ENCODE results near the gene MT1M.

MT1M gene

DNA sequence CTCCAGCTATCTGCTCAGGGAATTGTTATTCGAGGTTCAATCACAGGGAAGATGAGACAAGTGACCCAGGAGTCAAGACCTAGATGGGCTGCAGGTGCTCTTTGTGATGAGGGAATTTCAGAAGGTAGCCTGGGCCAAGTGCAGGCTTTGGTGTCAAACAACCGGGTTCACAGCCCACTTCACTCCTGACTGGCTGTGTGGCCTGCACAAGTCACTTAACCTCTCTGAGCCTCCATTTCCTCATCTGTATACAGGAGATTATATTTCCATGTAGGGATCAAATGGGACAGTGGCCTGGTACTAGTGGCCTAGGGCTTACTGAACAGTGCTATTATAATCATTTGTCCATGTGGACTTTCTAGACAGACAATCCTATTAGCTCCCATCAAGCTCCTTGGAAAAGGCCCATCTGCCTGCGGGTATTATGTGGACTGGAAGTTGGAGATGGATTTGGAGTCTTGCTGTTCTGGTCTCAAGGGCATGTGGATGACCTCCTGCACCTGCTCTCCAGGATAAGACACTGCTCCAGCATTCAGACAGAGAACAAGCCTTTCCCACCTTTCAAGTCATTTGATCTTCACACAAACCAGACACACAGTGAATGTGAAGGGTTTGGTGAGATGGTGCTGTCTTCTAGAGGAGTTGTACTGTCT lies 46.7 kb downstream of the MT1M start:
- no peak for DNase-seq

DNA sequence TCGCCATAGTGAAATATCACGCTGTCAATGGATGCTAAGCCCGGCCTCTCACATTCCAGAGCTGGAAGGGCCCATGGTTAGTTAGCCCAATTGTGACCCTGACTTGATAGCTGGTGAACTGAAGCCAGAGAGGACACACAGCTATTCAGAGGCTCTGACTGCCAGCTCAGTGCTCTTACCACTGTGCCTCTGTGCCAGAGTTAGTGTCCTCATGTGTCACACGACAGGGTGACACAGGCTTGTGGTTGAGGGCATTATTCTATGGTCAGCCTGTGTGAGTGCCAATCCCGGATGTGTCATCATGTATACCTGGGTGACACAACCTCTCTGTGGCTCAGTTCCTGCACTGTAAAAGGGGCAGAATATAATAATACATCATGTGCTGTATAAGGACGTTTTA lies 47.4 kb downstream of the MT1M start:
- DNase-seq, result no peak

DNA sequence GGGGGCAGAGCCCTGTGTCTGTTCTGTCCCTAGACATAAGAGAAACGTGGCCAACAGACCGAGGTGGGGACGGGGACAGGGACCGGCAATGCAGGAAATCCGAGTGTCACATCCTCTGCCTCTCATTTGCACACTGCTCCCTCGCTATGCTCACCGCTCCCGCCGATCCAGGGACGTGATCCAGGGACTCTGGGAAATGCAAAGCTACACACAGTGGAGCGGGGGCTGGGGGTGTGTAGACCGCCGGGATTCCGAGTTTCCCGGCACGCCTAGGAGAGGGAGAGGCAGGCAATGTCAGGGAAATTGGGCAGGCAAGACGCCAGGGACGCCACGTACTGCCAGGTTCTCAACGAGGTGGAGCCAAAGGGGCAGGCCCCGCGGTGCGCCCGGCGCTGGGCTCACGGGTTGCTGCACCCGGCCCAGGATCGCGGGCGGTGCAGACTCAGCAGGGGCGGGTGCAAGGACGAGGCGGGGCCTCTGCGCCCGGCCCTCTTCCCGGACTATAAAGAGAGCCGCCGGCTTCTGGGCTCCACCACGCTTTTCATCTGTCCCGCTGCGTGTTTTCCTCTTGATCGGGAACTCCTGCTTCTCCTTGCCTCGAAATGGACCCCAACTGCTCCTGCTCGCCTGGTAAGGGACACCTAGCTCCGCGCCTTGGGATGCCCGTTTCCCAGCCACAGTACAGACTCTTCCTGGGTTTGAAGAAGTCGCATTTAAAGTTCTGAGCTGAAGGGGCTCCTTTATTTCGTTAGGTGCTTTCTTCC lies 49.7 kb downstream of the MT1M start, which contains the start of gene MT1X:
MT1X (plus strand) TSS at position 532 of the 764 bp plus-strand sequence; CDS start at position 603, 71 bp downstream.
- DNase-seq, result peak; percentile 90

DNA sequence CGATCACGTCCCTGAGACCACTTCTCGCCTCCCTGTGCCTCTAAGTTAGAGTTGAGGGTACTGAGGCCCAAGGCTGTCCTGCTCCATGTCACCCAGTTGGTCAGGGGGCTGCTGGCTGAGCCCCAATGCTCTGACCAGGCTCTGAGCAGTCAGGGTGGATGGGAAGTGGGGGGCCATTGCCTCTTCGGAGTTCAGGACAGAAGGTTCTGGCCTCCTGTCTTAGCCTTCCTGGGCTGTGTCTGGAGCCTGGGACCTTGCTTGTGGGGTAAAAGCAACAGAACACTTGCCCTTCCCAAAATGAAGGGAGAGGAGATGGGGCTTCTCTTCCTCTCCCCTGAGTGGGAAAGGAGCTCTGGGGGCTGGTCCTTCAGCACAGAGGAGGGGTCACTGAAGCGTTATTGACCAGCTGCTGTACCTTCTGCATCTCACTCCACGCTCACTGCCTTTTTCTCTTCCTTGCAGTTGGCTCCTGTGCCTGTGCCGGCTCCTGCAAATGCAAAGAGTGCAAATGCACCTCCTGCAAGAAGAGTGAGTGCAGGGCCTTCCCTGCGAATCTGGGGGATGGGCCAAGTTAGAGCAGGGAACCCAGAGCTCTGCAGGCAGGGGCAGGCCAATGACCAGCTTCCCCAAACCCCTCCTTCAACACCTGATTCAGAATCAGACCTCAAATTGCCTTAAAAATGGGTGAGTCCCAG lies 50.4 kb downstream of the MT1M start:
- DNase-seq, result no peak

Measured in eye (tissue), 1 donor.